A673 (cell line): Measurements from ENCODE around the gene MEGF11.

Experiments used
- CTCF ChIP-seq: fragments of 300-800, 200-600 bp; sonication (generic); conservative IDR thresholded peaks from 2 replicates; pipeline ENCODE4 v1.5.1; 2017; ENCODE audit warnings: low read depth, mild to moderate bottlenecking, antibody characterized with exemption, low read length, moderate library complexity, mixed read lengths
- EZH2 ChIP-seq: fragments of 200-600 bp; sonication (generic); IDR thresholded peaks from 2 replicates; pipeline ENCODE4 v1.6.1; 2017; ENCODE audit warnings: borderline replicate concordance, low read depth, mild to moderate bottlenecking, mixed read lengths, antibody characterized with exemption, low read length; ENCODE audit not compliant: poor library complexity, severe bottlenecking

- TF ChIP-seq EZH2 (no peak), CTCF (no peak)
Observed at GRCh38 chr15:66112388-66112787, 141.2 kb downstream of the MEGF11 start.
